Left lung (tissue), 10 donors: ENCODE results near the gene LRRC17. TPM values are rescaled to one million over a fixed set of nuclear protein-coding genes. Genes with fewer than 3 reads are reported as not detected.
"Not testable (repeated sequence)": the region's sequence is repeated elsewhere in the genome, so short reads cannot be mapped to it uniquely, and the experiment has no call there.

Experiments used
- ATAC-seq: fragments of 200-7000 bp; cut with Tn5 transposase; one replicate; pipeline ENCODE4 v1.9.1; 2020; ENCODE audit warnings: moderate library complexity
- DNase-seq, 4 donors: peaks; one replicate each; pipeline ENCODE4 v3.0.0-alpha.2; 2013 to 2020
- H3K27ac ChIP-seq, 2 donors: fragments of 200-600 bp; sonication (generic) in 1 of 2; one replicate each; pipeline versions ENCODE4 v1.5.0 to v1.8.0; 2020 to 2021
- H3K27me3 ChIP-seq, 2 donors: fragments of 200-600 bp; sonication (generic) in 1 of 2; one replicate each; pipeline versions ENCODE4 v1.5.0 to v1.8.0; 2020 to 2021
- H3K36me3 ChIP-seq, 2 donors: fragments of 200-600 bp; sonication (generic) in 1 of 2; one replicate each; pipeline versions ENCODE4 v1.5.0 to v1.8.0; 2020 to 2021
- H3K4me1 ChIP-seq, 2 donors: fragments of 200-600 bp; one replicate each; pipeline ENCODE4 v1.8.0; 2021
- H3K4me3 ChIP-seq, 2 donors: fragments of 200-600 bp; sonication (generic) in 1 of 2; one replicate each; pipeline versions ENCODE4 v1.5.0 to v1.8.0; 2020 to 2021; ENCODE audit warnings: mild to moderate bottlenecking in 1 of 2
- H3K9me3 ChIP-seq, 2 donors: fragments of 200-600 bp; sonication (generic) in 1 of 2; one replicate each; pipeline versions ENCODE4 v1.5.0 to v1.8.0; 2020 to 2021
- CTCF ChIP-seq, 2 donors: fragments of 200-600 bp; sonication (generic) in 1 of 2; IDR thresholded peaks; one replicate each; pipeline versions ENCODE4 v1.5.0 to v1.8.0; 2021; ENCODE audit warnings: antibody characterized with exemption in 2 of 2
- intact Hi-C, 2 donors: fragments of 100-400 bp; cut with DNase I; formaldehyde crosslinking; loops; one replicate each; pipeline versions ENCODE4 v1.11.2 to v1.14.2; 2022
- polyA plus RNA-seq, 6 donors: library from polyadenylated mRNA; unstranded; fragments of 120-200 nt; gene quantifications; one replicate each; pipeline ENCODE4 v1.2.1, GENCODE V29; 2013; ENCODE audit not compliant: insufficient read length in 6 of 6
- total RNA-seq, 2 donors: library from RNA; stranded (reverse); fragmentation: NEBNext Ultra II Directional; extraction: Animal tissue kit (Norgen Biotek cat#: 25700); gene quantifications; one replicate each; pipeline ENCODE4 v1.2.1, GENCODE V29; 2021
- donor health status: DM: no; HTN: yes; CAD: no.
- donor health status: DM: no; HTN: no; CAD: no.

Gene LRRC17
- total and polyA plus RNA-seq, 8 donors, result 8.7 to 252 (median 216) TPM

GRCh38 chr7:102974366-102975236 lies 61.8 kb downstream of the LRRC17 start:
- Histone ChIP-seq H3K27ac (no peak overlapping the region), H3K27me3 (no peaks in the 10 kb centered on the region), H3K4me3 (no peak overlapping the region), H3K4me1 (no peaks in the 10 kb centered on the region), H3K36me3 (no peaks in the 10 kb centered on the region), H3K9me3 (peaks cover 0 to 2% of the 10 kb centered on the region in 2 donors)
- intact Hi-C loops, result no loop called here
- ATAC-seq (no peak), DNase-seq (no peak)
- TF ChIP-seq CTCF (IDR thresholded peaks at IDR 0.05), result no peak

GRCh38 chr7:102975854-102976253 lies 63.1 kb downstream of the LRRC17 start:
- Histone ChIP-seq H3K27ac (no peak overlapping the region), H3K36me3 (no peaks in the 10 kb centered on the region), H3K4me3 (no peak overlapping the region), H3K9me3 (peaks cover 0 to 3% of the 10 kb centered on the region in 2 donors), H3K27me3 (no peaks in the 10 kb centered on the region), H3K4me1 (no peaks in the 10 kb centered on the region)
- intact Hi-C loops, result no loop called here
- TF ChIP-seq CTCF (IDR thresholded peaks at IDR 0.05), result no peak
- DNase-seq (peak in 1 of 4 donors; percentile 50), ATAC-seq (no peak)

GRCh38 chr7:102976493-102976892 lies 63.7 kb downstream of the LRRC17 start:
- no peak for ATAC-seq
- TF ChIP-seq CTCF (IDR thresholded peaks at IDR 0.05), result no peak
- H3K4me3 ChIP-seq, result no peak overlapping the region
- no peaks in the 10 kb centered on the region for H3K27me3 ChIP-seq
- H3K36me3 ChIP-seq, result no peaks in the 10 kb centered on the region
- no peaks in the 10 kb centered on the region for H3K4me1 ChIP-seq
- peaks cover 0 to 3% of the 10 kb centered on the region in 2 donors for H3K9me3 ChIP-seq
- no peak for DNase-seq
- H3K27ac ChIP-seq, result no peak overlapping the region
- intact Hi-C loops, result no loop called here

GRCh38 chr7:102977586-102977985 lies 64.8 kb downstream of the LRRC17 start:
- DNase-seq, H3K4me1 ChIP-seq, H3K27ac ChIP-seq, H3K4me3 ChIP-seq, intact Hi-C loops, H3K9me3 ChIP-seq, ATAC-seq, H3K36me3 ChIP-seq, H3K27me3 ChIP-seq: not testable (repeated sequence)

- H3K4me3 ChIP-seq, result no peak overlapping the region
- H3K27me3 ChIP-seq, result no peaks in the 10 kb centered on the region
- ATAC-seq, result no peak
- H3K9me3 ChIP-seq, result peaks cover 0 to 3% of the 10 kb centered on the region in 2 donors
- no peaks in the 10 kb centered on the region for H3K36me3 ChIP-seq
- no peak for TF ChIP-seq CTCF (IDR thresholded peaks at IDR 0.05)
- intact Hi-C loops, result no loop called here
- no peak overlapping the region for H3K27ac ChIP-seq
- DNase-seq, result peak in 2 of 4 donors; percentile 66 to 71
- H3K4me1 ChIP-seq, result no peaks in the 10 kb centered on the region
These were observed 65.5 kb downstream of the LRRC17 start for GRCh38 chr7:102978284-102978683.
